ENCODE measurements around the gene JUNB.

Gene JUNB

GRCh38 chr19:12764698-12765097 lies 26.6 kb upstream of the JUNB start:
- no peak overlapping the region for H3K4me3 ChIP-seq (ENCODE audit: low read length)
- no peak for DNase-seq (ENCODE audit: low read depth)
- TF ChIP-seq CTCF (conservative IDR thresholded peaks at IDR 0.05; ENCODE audit: low read depth, low read length), result no peak

- no peak for DNase-seq (ENCODE audit: low read depth)
- no peak overlapping the region for H3K4me3 ChIP-seq (ENCODE audit: low read length)
- no peak for TF ChIP-seq CTCF (conservative IDR thresholded peaks at IDR 0.05; ENCODE audit: low read depth, low read length)
These were observed 25.2 kb upstream of the JUNB start for GRCh38 chr19:12766051-12766521.

DNA sequence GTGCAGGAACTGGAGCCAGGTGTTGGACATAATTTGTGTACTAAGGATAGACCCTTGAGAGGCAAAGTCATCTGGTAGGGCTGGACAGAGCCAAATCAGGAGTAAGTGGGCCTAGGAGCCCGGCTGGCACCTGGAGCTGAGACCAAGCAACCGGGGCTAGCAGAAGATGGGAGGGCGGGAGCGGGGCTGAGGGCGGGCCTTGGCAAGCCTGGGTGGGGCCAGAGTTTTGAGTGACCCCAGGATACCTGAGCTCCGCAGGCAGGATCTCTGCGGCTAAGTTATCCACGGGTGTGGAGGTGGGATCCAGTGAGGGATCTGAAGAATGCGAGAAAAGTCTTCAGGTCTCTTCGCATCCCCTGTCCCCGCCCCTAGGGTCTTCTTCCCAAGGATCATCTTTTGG lies 24.1 kb upstream of the JUNB start:
- TF ChIP-seq CTCF (conservative IDR thresholded peaks at IDR 0.05; ENCODE audit: low read depth, low read length), result no peak
- H3K4me3 ChIP-seq (ENCODE audit: low read length), result no peak overlapping the region

GRCh38 chr19:12767666-12768065 lies 23.6 kb upstream of the JUNB start:
- TF ChIP-seq CTCF (conservative IDR thresholded peaks at IDR 0.05; ENCODE audit: low read depth, low read length), result no peak
- DNase-seq (ENCODE audit: low read depth), result no peak
- H3K4me3 ChIP-seq (ENCODE audit: low read length), result no peak overlapping the region

More for the DNA sequence above, 24.1 kb upstream of the JUNB start:
- DNase-seq (ENCODE audit: low read depth), result no peak

DNA sequence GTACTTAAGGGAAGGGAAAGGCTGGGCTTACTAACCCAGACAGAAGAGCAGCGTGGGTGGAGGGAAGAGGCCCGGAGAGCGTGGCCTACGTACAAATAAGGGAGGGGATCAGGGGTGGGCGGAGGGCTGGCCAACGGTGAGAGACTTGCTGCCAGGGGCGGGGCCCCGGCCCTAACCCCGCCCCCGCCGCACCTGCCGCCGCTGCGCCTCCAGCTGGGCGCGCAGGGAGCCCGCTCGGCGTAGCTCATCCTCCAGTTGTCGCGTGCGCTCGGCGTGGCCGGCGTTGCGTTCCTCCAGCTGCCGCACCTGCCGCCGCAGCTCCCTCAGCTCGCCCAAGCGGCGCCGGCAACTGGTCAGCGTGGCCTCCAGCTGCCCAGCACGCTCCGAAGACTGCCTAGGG lies 21.6 kb upstream of the JUNB start:
- no peak for DNase-seq (ENCODE audit: low read depth)
- no peak overlapping the region for H3K4me3 ChIP-seq (ENCODE audit: low read length)
- no peak for TF ChIP-seq CTCF (conservative IDR thresholded peaks at IDR 0.05; ENCODE audit: low read depth, low read length)

DNA sequence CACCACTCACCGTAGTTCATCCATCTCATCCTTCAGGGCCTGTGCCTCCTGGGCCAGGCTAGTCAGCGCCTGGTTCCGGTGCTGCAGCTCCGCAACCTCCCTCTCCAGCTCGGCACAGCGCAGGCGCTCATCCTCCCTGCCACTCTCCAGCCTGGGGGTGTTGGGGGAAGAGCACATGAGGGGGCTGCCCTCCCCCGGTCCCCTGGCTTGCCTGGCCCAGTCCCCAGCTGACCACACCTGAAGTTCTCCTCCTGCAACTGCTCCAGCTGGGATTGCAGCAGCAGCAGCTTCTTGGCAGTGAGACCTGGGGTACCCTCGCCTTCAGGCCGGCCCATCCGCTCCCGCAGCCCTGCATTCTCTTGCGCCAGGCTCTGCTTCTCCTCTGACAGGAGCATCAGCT lies 20.4 kb upstream of the JUNB start:
- no peak for DNase-seq (ENCODE audit: low read depth)
- no peak for TF ChIP-seq CTCF (conservative IDR thresholded peaks at IDR 0.05; ENCODE audit: low read depth, low read length)

DNA sequence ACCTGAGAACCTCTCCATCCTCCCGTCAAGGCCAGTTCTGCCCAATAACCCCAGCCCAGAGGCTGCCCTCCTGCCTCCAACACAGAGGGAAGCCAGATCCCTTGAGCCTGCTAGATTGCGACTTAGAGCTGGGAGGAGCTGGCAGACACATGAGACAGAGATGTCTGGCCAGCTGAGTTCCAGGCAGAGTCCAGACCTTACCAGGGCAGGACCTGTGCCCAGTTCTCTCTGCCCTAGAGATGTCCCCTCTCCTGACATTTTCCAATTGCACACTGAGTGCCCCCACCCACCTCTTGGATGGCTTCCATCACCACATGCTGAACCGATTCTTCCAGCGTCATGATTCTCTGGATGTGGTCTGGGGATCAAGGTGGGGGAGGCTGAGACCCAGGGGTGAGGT lies 19.0 kb upstream of the JUNB start:
- no peak overlapping the region for H3K4me3 ChIP-seq (ENCODE audit: low read length)
- no peak for DNase-seq (ENCODE audit: low read depth)
- TF ChIP-seq CTCF (conservative IDR thresholded peaks at IDR 0.05; ENCODE audit: low read depth, low read length), result no peak

More for the DNA sequence above, 20.4 kb upstream of the JUNB start:
- H3K4me3 ChIP-seq (ENCODE audit: low read length), result no peak overlapping the region

Measured in retinal pigment epithelial cell (primary cell).